Umbilical cord (tissue), 2 donors: ENCODE results near the gene USHBP1. TPM values are rescaled to one million over a fixed set of nuclear protein-coding genes. Genes with fewer than 3 reads are reported as not detected.

Experiments
- DNase-seq: peaks from one replicate; pipeline ENCODE4 v3.0.0-alpha.2; 2015; ENCODE audit warnings: low spot score
- total RNA-seq: library from RNA; depleted of rRNA; stranded (reverse); fragments of >200 nt; gene quantifications from one replicate; pipeline ENCODE4 v1.2.3, GENCODE V29; 2014; ENCODE audit warnings: low replicate concordance; ENCODE audit not compliant: insufficient read depth

USHBP1 gene
- total RNA-seq, 1 donor from 2014 or later = 1.2 TPM

- peak; percentile 46 for DNase-seq
Observed at GRCh38 chr19:17240062-17240752, 24.3 kb downstream of the USHBP1 start.

DNA sequence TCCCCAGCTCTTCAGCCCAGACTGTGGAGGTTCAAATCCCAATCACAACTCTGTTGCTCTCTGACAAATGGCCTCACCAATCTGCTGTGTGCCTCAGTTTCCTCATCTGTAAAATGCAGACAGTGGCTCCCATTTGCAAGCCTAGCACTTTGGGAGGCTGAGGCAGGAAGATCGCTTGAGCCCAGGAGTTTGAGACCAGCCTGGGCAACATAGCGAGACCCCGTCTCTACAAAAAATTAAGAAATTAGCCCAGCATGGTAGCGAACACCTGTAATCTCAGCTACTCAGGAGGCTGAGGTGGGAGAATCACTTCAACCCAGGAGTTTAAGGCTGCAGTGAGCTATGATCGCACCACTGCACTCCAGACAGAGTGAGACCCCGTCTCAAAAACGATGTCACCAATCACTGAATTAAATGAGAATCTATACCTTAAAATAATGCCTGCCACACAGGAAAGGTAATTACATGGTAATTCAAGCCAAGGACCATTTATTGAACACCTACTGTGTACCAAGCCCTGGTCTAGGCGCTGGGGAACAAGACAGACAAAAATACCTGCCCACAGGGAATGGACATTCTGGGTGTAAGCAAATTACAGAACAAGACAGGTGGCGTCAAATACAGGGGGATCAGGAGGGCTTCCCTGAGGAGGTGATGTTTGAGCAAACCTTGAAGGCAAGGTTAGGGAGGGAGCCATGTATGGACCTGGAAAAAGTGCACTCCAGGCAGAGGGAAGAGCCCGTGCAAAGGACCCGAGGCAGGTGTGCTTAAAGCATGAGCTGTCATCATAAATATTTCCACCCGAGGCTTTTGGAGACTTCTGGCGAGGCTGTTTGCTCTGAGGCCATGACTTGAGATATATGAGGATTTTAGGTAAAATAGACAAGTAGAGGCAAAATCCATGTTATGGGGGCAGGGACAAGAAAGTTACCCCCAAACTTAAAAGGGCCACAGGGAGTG is 26.5 kb downstream of the USHBP1 start:
- no peak for DNase-seq

GRCh38 chr19:17236811-17237543 is 27.6 kb downstream of the USHBP1 start:
- DNase-seq = no peak

- peak; percentile 45 for DNase-seq
Observed at GRCh38 chr19:17235971-17236777, 28.4 kb downstream of the USHBP1 start.

DNA sequence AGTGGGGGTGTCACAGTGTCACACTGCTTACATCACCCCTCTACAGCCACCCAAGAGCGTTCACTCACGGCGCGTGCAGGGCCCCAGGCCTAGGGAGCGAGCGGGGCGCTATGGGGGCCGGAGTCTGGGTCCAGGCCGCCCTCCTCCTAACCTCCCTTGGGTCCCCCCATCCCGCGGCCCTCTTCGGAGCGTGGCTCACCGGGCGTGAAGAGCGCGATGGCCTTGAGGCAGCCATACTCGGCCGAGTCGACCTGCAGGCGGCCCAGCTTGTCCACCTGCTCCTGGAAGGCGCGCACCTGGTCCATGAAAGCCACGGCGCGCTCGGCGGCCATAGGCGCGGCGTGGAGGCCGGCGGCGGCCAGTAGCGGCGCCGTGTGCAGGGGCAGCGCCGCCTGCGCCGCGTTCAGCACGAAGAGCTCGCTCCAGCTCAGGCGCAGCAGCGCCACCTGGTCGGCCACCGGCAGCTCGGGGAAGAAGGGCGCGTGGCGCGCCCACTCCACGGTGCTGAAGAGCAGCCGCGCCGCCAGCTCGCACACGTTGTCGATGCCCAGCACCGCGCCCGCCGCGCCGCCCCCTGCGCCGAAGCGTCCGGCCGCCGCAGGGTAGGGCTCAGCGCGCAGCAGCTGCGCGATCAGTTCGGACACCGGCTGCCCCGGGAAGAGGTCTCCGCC is 29.1 kb downstream of the USHBP1 start:
- DNase-seq = peak; percentile 76

- no peak for DNase-seq
Observed at GRCh38 chr19:17234911-17235299, 29.6 kb downstream of the USHBP1 start.

DNA sequence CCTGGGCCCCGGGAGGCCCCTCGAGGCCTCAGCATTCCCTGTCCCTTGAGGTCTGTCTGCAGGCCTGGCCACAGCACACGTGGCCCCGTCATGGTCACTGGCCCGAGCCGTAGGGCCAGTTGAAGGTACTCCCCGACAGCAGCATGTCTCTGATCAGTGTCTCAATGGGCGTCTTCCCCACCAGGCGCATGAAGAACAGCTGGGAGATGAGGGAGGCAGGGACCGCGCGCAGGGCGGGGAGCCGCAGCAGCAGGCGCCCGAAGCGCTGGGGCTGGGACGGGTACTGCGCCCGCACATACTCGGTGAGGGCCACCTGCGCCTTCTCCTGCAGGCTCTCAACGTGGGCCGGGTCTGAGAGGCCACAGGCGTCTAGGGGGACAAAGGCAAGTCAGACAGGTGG is 32.3 kb downstream of the USHBP1 start:
- no peak for DNase-seq

GRCh38 chr19:17229890-17230289 is 34.7 kb downstream of the USHBP1 start:
- no peak for DNase-seq

- peak; percentile 35 for DNase-seq
Observed at GRCh38 chr19:17227798-17228367, 36.7 kb downstream of the USHBP1 start.

DNA sequence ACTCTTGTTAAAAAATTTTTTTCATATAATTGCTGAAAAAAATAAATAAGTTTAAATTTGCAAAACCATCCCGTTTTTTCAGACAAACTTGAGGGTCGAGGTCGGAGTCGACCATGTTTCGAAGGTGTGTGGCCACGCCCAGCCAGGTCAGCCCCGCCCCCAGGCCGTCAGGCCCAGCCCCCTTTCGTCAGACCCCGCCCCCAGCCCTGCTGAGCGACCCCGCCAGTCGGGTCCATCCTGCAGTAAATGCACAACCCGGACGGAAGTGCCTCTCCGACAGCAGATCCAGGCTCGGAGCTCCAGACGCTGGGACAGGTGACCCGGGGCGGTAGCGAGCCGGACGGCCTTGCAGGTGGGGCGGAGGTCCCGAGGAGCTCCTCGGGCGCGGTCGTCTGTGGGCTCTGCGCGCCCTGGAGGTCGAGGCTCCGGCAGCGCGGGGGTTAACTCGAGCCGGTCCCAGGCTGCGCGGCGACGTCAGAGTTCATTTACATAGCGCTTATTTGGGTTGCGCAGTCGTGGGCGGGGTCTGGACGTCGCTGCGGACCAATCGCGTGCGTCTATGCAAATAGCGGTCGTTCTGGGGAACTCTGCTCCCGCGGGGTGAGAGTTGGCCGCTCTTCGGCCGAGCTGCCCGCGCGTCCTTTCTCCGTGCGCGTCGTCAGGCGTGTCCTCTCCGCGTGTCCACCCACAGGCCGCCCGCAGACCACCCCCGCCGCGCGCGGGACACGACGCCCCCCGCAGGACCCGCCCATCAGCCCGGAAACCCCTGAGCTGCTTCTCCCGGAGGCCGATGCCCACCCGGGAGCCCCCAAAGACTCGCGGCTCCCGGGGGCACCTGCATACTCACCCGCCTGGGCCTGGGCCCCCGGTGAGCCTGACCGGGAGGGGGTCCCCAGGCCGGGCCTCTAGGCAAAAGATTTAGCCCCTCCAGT is 38.3 kb downstream of the USHBP1 start, which contains the start of gene OCEL1:
OCEL1 (plus strand) TSS at position 225 of the 932 bp plus-strand sequence; CDS start at position 247, 22 bp downstream.
- peak; percentile 99 for DNase-seq

GRCh38 chr19:17225053-17225452 is 39.5 kb downstream of the USHBP1 start:
- DNase-seq = no peak

DNA sequence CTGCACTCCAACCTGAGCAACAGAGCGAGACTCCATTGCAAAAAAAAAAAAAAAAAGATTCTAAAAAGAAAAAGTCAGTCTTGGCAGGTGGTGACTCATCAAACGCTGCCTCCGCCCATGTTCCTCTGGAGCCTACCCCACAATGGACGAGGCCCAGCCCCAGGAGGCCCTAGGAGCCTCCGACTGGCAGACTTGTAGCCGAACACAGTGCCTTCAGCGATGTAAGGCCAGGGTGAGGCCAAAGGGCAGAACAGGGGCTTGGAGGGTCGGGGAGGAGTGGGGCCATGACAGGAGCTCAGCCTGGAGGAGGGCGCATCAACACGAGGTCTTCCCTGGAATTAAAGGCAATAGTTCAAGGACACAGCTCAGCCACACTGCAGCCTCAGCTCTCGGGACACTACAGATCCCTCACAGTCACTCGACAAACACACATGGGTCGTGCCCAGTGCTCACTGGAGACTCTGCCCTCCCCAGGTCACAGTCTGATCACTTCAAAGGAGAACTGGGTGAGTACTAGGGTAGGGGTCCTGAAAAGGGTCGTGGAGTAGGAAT is 44.3 kb downstream of the USHBP1 start:
- peak; percentile 80 for DNase-seq

- DNase-seq = no peak
Observed at GRCh38 chr19:17219286-17219685, 45.3 kb downstream of the USHBP1 start.

- no peak for DNase-seq
Observed at GRCh38 chr19:17216058-17216670, 48.4 kb downstream of the USHBP1 start.

DNA sequence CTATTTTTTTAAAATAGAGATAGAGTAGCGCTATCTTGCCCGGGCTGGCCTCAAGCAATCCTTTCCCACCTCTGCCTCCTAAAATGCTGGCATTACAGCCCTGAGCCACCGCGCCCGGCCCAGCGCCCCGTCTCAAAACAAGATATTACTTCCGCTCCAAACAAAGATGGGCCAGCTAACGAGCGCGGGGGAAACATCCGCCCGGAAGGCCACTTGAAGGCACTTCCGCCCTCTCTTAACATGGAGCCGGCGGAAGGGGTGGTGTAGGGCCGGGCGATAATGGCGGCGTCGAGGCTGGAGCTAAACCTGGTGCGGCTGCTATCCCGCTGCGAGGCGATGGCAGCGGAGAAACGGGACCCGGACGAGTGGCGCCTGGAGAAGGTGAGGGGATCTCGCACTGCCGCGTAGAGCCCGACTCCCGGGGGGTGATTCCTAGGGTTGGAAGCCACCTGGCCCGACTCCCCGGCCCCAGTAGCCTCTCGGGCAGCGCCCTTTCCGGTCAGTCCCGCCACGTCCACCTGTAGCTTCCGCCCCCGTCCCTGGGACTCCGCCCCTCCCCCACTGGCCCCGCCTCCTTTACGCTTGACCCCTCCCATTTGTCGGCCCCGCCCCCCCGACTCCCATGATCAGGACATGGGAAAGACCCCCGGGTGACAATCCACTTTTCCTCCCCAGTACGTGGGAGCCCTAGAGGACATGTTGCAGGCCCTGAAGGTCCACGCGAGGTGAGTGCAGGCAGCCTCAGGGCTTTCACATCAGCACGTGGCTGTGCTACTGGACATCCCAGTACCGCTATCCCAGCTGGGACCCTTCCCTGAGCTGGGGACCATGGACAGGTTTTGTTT is 49.2 kb downstream of the USHBP1 start, which contains the start of gene USE1:
USE1 (plus strand) TSS at position 231 of the 845 bp plus-strand sequence; CDS start at position 280, 49 bp downstream.
- peak; percentile 96 for DNase-seq

GRCh38 chr19:17214508-17215126 is 49.9 kb downstream of the USHBP1 start:
- DNase-seq = no peak

DNA sequence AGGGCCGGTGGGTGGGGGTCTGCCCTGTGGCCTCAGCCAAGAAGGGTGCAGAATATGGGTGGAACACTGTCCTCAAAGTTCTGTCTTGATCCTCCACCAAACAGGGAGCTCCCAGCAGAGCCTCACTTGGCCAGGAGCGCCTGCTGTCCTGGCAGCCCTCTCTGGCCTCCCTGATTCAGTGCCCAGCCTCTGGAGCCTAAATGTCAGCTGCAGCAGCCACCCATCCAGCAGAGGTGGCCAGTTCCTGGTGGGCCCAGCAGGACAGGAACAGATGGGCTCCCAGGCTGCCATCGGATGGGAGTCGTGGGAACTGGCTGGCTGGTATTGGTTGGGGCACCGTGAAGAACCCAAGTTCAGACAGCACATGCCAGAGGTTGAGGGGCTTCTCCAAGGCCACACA is 51.2 kb downstream of the USHBP1 start:
- no peak for DNase-seq
